GM21515 (cell line): ENCODE measurements around the gene ST6GALNAC6.
"Not testable (repeated sequence)": the region's sequence is repeated elsewhere in the genome, so short reads cannot be mapped to it uniquely, and the experiment has no call there.

ENCODE experiments used
- ATAC-seq: cut with Tn5 transposase; IDR thresholded peaks from one replicate; pipeline ENCODE4 v1.9.1; 2021; ENCODE audit not compliant: unreplicated experiment

Gene ST6GALNAC6

GRCh38 chr9:127838375-127839078, 60.9 kb downstream of the ST6GALNAC6 start:
- no peak for ATAC-seq

GRCh38 chr9:127837346-127837745, 62.1 kb downstream of the ST6GALNAC6 start:
- ATAC-seq: no peak

- ATAC-seq: not testable (repeated sequence)
These were observed 62.8 kb downstream of the ST6GALNAC6 start for GRCh38 chr9:127836561-127836960.

GRCh38 chr9:127835991-127836516, 63.3 kb downstream of the ST6GALNAC6 start:
- no peak for ATAC-seq
